K562 (cell line): ENCODE data around the gene YBEY. TPM values are rescaled to one million over a fixed set of nuclear protein-coding genes. Genes with fewer than 3 reads are reported as not detected.

Source experiments
- ATF1 ChIP-seq, 2 experiments: fragments of 450-650 bp in 1 of 2; IDR thresholded peaks; 2 replicates each; pipeline ENCODE4 v1.6.1; 2016; ENCODE audit warnings: missing compliant biosample characterization in 1 of 2, missing genetic modification characterization in 1 of 2
- ATF2 ChIP-seq: sonication (generic); formaldehyde crosslinking; IDR thresholded peaks from 2 replicates; pipeline ENCODE4 v1.8.1; 2022; ENCODE audit warnings: missing genetic modification reagents
- BACH1 ChIP-seq: fragments of 200-800 bp; sonication (Bioruptor generic); IDR thresholded peaks from 2 replicates; pipeline ENCODE4 v1.6.1; 2016; ENCODE audit warnings: missing genetic modification characterization, missing compliant biosample characterization
- FOXP4 ChIP-seq: sonication (generic); formaldehyde crosslinking; IDR thresholded peaks from 2 replicates; pipeline ENCODE4 v1.8.0; 2022; ENCODE audit warnings: mild to moderate bottlenecking, missing genetic modification reagents, borderline replicate concordance
- KLF6 ChIP-seq: fragments of 250-450 bp; sonication (Bioruptor Pico); IDR thresholded peaks from 2 replicates; pipeline ENCODE4 v1.4.0; 2020; ENCODE audit warnings: mild to moderate bottlenecking, moderate library complexity, borderline replicate concordance
- MCM3 ChIP-seq: fragments of 450-650 bp; IDR thresholded peaks from 2 replicates; pipeline ENCODE4 v1.6.1; 2016
- NFE2 ChIP-seq: IDR thresholded peaks from 2 replicates; pipeline ENCODE4 v1.6.1; 2014; ENCODE audit warnings: antibody characterized with exemption, low read depth
- POLR2G ChIP-seq: fragments of 200-400 bp; formaldehyde crosslinking; IDR thresholded peaks from 2 replicates; pipeline ENCODE4 v1.6.1; 2017; ENCODE audit warnings: low read depth, mild to moderate bottlenecking, antibody characterized with exemption, low read length, moderate library complexity
- STAT5A ChIP-seq: IDR thresholded peaks from 2 replicates; pipeline ENCODE4 v1.6.1; 2012; ENCODE audit warnings: low read length, inconsistent platforms, borderline replicate concordance
- TSHZ1 ChIP-seq: fragments of 250-450 bp; sonication (Bioruptor Pico); IDR thresholded peaks from 2 replicates; pipeline ENCODE4 v1.4.0; 2020; ENCODE audit warnings: mild to moderate bottlenecking, moderate library complexity
- VEZF1 ChIP-seq: fragments of 200-800 bp; sonication (Bioruptor generic); IDR thresholded peaks from 2 replicates; pipeline ENCODE4 v1.6.1; 2017; ENCODE audit warnings: missing genetic modification characterization, missing compliant biosample characterization
- XRCC3 ChIP-seq: fragments of 450-650 bp; IDR thresholded peaks from 2 replicates; pipeline ENCODE4 v1.6.1; 2017; ENCODE audit warnings: mild to moderate bottlenecking, moderate library complexity
- ZBTB11 ChIP-seq, 3 experiments: fragments of 200-800 bp in 1 of 3; fragments of 250-450 bp in 1 of 3; fragments of 450-650 bp in 1 of 3; sonication (Bioruptor Pico) in 1 of 3; sonication (Bioruptor generic) in 1 of 3; formaldehyde crosslinking in 1 of 3; IDR thresholded peaks; 2 replicates each; pipeline versions ENCODE4 v1.6.1 to v1.8.0; 2016 to 2022; ENCODE audit warnings: mild to moderate bottlenecking in 2 of 3, missing genetic modification characterization in 2 of 3, missing compliant biosample characterization in 1 of 3, moderate library complexity in 1 of 3
- ZNF175 ChIP-seq: fragments of 200-800 bp; sonication (Bioruptor generic); IDR thresholded peaks from 2 replicates; pipeline ENCODE4 v1.6.1; 2016; ENCODE audit warnings: low read depth, mild to moderate bottlenecking, missing genetic modification characterization, missing compliant biosample characterization
- ZNF583 ChIP-seq: fragments of 250-450 bp; sonication (Bioruptor Pico); IDR thresholded peaks from 2 replicates; pipeline ENCODE4 v1.4.0; 2020
- polyA plus RNA-seq, 8 experiments: library from polyadenylated mRNA; depleted of rRNA in 4 of 8; stranded (reverse) in 5 of 8; unstranded in 3 of 8; fragments of >200 nt; fragmentation: Nextera tagmentation in 2 of 8; fragmentation: Illumina TruSeq in 1 of 8; extraction: Ambion mirVana in 2 of 8; extraction: Trizol in 1 of 8; gene quantifications; 2 replicates each; pipeline versions ENCODE4 v1.2.1 to v1.2.3, GENCODE V29; 2011 to 2014; ENCODE audit warnings: inconsistent platforms in 1 of 8, missing spikeins in 1 of 8
- total RNA-seq, 7 experiments: library from RNA; depleted of rRNA in 6 of 7; stranded (reverse); fragments of >200 nt in 6 of 7; fragmentation: Illumina TruSeq in 2 of 7; extraction: Trizol in 2 of 7; gene quantifications; 2 replicates each; pipeline versions ENCODE4 v1.2.1 to v1.2.3, GENCODE V29; 2011 to 2021; ENCODE audit warnings: low replicate concordance in 1 of 7

YBEY gene
- total and polyA plus RNA-seq, 9 of the 15 experiments (the other 6 are each of a cell fraction or from before 2014, with no cell fraction given): 6.4 to 28.0 (median 12.4) TPM

GRCh38 chr21:46320331-46320801, 34.2 kb downstream of the YBEY start (continued):
- peak in 1 of 3 experiments; percentile 91; a peak in 2 of 6 replicates for TF ChIP-seq ZBTB11 (CRISPR knock-in tag; IDR thresholded peaks at IDR 0.05)
- no peak for TF ChIP-seq KLF6 (CRISPR knock-in tag)
- TF ChIP-seq ATF2 (CRISPR knock-in tag): 0 out of 2 replicates have a peak, but pooled peaks have one; percentile 29
- no peak for TF ChIP-seq TSHZ1 (CRISPR knock-in tag)
- peak; percentile 87 for TF ChIP-seq ZNF175 (CRISPR knock-in tag)
- TF ChIP-seq FOXP4 (CRISPR knock-in tag): no peak
- no peak for TF ChIP-seq MCM3
- no peak for TF ChIP-seq BACH1
- no peak for TF ChIP-seq XRCC3
- TF ChIP-seq NFE2: peak; percentile 45; the same call in 1 of the 2 replicates
- TF ChIP-seq POLR2G: 0 out of 2 replicates have a peak, but pooled peaks have one; percentile 21
- peak; percentile 99 for TF ChIP-seq STAT5A
- TF ChIP-seq VEZF1 (CRISPR knock-in tag): peak; percentile 74
- no peak for TF ChIP-seq ZNF583 (CRISPR knock-in tag)
- no peak for TF ChIP-seq ATF1 (CRISPR knock-in tag; IDR thresholded peaks at IDR 0.05)
- TF ChIP-seq ATF1 (tag; IDR thresholded peaks at IDR 0.05): peak; percentile 68
